Stimulated activated CD8-positive, alpha-beta memory T cell treated with anti-CD3 and anti-CD28 coated beads, Interleukin-4, amount 100 ng/mL, for 24 hours (primary cell): Measurements from ENCODE around the gene UTP4.
"Not testable (repeated sequence)": the region's sequence is repeated elsewhere in the genome, so short reads cannot be mapped to it uniquely, and the experiment has no call there.

Experiments
- DNase-seq: peaks from one replicate; pipeline ENCODE4 v3.0.0-alpha.2; 2020; ENCODE audit warnings: low read depth

UTP4 gene

DNA sequence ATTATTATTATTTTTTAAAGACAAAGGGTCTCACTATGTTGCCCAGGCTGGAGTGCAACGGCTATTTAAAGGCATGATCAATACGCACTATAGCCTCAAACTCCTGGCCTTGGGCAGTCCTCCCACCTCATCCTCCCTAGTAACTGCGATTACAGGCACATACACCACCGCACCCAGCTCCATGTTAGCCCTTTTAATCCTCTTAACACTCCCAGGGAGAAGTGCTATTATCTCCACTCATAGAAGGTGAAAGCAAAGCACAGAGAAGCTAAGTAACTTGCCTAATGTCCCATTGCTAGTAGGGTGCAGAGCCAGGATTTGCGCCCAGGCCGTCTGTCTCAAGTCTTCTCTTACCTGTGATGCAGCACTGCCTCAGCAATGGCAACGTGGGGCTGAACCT, 22.0 kb upstream of the UTP4 start:
- DNase-seq = no peak

DNA sequence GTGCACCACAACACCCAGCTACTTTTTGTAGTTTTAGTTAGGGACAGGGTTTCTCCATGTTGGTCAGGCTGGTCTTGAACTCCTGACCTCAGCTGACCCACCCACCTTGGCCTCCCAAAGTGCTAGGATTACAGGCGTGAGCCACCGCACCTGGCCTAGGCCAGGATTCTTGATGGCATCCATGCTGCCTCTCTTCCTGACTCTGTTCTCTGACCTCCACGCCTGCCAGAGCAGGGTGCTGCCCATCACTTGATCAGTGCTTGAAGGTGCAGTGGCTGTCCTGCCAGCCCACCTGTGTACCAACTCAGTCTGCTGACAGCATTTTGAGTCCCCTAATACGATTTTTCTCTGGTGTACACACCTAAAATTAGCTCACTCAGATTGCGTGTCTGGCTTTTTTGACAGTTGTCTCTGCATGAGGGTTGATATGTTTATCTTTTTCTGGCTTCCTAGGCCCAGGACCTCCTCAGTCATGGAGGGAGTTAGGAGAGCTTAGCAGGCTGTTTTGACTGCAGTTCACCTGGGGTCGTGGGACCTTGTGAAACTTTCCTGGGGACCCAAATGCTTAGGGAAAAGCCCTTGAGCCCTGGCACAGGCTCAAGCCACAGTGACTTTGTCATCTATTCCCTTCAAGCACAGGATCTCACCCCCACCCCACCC, 21.1 kb upstream of the UTP4 start:
- DNase-seq = no peak

DNA sequence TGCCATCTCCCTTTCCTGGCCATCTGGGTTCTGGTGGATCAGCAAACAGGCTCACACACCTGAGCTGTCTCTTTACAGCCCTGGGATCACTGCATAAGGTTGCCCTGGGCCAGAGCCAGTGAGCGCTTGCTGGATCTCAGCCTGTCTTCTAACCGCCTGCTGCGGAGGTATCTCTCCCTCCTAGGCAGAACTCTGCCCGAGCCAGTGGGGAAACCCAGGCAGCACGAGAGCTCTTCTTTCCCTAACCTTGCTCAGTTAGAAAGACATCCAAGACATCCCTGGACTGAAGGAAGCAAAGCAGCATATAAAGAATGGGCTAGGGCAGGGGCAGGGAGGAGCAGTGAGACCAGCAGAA, 20.6 kb upstream of the UTP4 start:
- DNase-seq = no peak

DNA sequence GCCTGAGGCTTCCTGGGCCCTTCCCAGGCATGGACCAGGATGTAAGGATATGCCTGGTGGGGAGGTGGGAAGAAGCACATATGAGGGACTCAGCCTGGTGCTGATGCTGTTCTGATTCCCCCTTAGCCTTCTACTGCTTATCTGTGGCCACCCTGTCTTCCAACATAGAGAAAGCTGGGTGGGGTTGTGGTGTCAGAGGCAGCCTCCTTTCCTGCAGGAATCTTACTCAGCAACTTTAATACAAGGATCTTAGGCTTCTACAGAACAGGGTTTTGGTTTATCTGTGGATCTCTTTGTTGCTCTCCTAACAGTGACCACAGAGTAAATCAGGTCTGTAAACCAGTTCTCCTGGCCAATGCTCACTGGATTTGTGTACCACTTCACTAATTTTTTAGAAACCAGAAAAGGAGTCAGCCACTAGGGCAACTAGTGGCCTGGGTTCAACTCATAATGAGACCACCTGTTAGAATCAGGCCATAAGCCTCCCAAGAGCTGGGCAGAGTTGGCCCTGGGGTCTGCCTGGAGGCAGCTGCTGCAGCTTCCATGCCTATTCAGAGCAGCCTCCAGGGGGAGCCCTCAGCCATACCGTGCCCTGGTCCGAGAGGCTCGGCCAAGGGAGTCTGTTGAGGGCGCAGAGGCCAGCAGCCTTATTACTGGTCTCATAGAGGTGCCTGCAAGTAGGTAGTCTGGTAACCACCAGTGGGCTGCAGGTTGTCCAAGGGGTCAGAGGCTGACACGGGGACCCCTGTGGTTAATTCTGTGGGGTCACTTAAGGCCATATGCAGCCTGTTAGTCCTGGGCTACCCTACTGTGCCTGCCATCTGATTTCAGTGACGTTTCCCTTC, 19.9 kb upstream of the UTP4 start:
- peak; percentile 43 for DNase-seq

DNA sequence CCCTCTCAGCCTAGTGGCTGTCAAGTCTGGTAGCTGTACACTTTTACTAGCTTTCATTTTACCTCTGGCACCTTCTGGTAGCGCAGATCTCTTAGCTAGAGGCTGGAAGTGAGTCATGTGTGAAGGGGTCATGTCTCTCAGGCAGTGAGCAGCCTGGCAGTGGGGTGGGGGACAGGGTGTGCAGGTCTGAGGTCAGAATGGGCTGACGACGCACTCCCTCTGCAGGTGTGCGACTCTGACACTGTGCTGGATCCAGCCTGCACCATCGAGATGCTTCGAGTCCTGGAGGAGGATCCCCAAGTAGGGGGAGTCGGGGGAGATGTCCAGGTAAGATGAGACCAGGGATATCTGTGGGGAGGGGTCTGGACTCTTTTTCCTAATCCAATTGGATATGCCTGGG, 19.2 kb upstream of the UTP4 start:
- DNase-seq = no peak

DNA sequence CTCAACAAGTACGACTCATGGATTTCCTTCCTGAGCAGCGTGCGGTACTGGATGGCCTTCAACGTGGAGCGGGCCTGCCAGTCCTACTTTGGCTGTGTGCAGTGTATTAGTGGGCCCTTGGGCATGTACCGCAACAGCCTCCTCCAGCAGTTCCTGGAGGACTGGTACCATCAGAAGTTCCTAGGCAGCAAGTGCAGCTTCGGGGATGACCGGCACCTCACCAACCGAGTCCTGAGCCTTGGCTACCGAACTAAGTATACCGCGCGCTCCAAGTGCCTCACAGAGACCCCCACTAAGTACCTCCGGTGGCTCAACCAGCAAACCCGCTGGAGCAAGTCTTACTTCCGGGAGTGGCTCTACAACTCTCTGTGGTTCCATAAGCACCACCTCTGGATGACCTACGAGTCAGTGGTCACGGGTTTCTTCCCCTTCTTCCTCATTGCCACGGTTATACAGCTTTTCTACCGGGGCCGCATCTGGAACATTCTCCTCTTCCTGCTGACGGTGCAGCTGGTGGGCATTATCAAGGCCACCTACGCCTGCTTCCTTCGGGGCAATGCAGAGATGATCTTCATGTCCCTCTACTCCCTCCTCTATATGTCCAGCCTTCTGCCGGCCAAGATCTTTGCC, 18.0 kb upstream of the UTP4 start:
- no peak for DNase-seq

DNA sequence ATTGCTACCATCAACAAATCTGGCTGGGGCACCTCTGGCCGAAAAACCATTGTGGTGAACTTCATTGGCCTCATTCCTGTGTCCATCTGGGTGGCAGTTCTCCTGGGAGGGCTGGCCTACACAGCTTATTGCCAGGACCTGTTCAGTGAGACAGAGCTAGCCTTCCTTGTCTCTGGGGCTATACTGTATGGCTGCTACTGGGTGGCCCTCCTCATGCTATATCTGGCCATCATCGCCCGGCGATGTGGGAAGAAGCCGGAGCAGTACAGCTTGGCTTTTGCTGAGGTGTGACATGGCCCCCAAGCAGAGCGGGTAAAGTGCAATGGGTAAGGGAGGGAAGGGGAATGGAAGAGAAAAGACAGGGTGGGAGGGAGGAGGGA, 17.5 kb upstream of the UTP4 start:
- no peak for DNase-seq

DNA sequence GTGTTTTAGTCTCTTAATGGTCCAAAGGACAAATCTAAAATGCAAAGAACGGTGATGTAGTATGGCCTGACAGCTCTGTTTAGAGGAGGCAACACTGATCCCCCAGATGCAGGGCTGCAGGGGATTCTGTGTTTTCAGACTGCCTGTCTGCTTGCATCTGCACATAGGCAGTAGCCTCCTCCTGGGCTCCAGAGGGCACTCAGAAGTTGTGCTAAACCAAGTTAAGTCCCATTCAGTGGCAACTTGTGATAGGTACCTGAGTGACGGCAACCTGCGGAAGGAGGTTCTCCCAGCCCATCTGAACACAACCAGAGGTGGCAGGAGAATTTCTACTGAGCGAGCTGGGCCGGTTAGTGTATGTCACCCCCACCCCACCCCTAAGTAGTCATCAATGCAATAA, 17.1 kb upstream of the UTP4 start:
- no peak for DNase-seq

DNA sequence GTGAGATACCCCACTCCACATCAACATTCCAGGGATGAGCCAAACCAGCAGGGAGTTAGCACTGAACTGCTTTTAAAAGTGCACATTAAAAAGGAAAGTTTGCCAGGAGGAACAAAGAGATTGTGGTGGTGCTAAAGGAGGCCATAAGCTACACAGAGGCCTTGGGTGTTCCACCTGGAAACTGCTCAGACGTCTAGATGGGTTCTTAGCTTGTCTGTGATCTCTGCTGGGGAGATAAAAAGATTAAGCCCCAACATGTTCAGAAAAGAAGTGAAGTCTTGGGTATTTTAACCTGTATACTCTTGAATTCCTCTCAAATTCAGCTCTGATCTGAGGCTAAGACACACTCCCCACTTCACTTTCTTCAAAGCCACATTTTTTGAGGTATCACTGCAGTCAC, 16.6 kb upstream of the UTP4 start:
- no peak for DNase-seq

DNA sequence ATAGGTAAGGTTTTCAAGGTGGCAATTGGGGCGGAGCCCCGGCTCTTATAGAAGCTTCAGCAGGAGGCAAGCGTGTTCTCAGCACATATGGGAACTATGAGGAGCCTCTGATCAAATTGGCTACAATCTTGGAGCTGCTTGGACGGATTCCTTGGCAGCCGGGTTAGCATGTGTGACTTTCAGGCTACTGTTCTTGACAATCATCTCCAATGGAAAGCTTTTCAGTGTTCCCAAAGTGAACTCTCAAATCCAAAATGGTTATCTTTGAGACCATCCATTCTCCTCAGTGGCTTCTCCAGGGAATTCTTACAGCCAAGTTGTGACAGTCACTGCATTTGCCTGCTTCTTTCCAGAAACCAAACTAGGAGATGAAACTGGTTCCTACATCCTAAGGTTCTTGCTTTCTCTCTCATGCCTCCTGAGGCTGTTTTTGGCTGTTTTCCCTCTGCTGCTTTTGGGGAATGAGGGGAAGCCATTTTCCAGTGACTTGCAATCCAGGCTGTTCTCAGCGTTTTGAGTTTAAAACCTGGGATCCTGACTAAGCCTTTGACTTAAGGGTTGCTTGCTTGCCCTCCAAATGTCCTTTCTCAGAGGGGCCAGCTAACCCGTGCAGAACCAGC, 16.1 kb upstream of the UTP4 start:
- DNase-seq = no peak

DNA sequence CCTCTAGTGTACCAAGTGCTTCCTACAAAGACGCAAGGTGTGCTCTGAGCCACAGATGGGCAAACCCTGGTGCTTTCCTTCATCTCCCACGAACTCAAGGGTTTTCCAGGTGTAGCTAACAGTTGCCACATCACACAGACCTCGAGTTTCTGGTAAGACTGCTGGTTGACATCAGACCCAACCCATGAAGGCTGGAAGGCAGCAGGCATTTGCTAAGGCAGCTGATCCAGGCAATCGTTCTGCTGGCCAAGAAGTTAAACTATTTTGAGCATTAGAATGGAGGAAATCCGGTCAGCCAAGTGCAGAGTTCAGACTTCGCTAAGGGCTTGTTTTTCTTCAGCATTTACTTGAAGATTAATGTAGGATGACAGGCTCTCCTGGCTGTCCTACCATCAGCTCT, 15.5 kb upstream of the UTP4 start:
- DNase-seq = no peak

DNA sequence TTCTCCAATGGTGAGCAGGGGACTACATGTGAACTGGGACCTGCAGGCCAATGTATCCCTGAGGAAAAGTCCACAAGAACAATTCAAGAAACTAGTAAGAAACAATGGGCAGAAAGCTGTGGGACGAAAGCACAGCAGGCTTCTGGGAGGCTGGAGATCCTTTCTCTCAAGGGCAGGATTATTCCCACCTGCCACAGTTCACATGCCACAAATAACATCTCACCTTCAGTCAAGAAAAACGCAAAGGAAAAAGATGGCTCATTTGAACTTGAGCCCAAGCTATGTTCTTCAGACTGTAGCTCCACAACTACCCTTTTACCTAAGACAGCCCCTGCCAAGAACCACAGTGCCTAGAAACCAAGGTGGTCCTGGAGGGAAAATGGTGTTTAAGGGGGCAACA, 14.0 kb upstream of the UTP4 start:
- no peak for DNase-seq

DNA sequence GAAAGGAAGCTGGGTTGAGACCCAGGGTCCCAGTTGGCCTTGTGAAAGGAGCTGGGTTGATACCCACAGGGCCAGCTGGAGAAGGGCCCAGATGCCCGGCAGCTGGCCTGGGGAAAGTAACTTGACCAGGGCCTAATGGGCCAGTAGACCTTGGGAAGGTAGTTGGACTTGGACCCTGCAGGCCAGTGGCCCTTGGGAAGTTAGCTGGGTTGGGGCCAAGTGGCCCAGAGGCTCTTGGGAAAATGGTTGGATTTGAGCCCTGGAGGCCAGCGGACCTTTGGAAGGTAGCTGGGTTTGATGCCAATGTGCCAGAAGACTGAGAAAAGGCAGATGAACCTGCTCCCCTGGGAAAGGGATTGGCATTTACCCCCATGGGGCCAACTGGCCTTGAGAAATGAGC, 13.5 kb upstream of the UTP4 start:
- no peak for DNase-seq

DNA sequence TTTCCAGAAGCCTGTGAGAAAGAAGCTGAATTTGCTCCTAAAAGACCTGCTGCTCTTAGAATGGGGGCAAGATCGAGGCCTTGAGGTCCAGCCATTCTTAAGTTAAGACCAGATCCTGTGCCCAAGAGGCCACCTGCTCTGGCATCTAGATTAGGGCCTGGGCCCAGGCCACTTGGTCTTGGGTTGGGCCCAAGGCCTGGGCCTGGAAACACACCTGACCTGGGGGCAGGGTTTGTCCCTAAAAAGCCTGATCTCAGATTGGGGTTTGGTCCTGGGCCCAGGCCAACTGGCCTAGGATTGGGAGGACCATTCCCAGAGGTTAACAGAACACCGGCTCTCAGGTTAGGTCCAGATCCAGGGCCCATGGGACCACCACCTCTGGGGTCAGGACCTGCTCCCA, 12.9 kb upstream of the UTP4 start:
- DNase-seq = no peak

DNA sequence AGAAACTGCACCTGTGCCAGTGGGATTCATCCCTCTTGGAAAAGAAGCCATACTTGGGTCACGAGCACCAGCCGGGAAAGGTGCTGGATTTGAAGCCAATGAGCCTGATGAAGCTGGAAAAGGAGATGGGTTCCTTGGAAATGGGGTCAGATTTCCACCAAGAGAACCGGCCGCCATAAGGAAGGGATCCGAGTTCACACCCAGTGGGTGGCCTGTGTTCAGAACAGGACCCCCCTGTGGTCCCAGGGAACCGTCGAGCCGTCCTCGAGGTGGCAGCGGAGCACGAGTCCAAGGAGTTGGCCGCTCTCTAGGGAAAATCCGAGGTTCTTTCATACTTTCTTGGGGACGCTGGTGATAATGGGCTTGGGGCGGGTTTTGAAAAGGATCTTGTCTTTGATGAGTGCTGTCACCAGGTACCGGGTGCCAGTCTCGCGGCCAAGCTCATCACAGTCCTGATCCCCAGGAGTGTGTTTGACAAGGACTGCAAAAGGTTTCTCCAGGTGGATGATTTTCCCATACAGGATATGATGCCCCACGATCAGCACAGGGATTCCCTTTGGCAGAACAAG, 12.3 kb upstream of the UTP4 start:
- DNase-seq = no peak

DNA sequence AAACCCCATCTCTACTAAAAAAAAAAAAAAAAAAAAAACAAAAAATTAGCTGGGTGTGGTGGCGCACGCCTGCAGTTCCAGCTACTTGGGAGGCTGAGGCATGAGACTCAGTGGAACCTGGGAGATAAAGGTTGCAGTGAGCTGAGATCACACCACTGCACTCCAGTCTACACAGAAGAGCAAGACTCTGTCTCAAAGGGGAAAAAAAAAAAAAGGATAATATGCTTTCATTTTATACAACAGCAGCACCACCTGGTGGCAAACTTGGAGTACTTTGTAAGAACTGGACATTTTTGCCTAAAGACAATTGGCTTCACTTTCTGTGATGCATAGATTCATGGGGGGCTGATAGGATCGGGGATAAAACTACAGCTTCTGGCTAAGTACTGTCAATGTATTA, 8.5 kb upstream of the UTP4 start:
- peak; percentile 38 for DNase-seq

DNA sequence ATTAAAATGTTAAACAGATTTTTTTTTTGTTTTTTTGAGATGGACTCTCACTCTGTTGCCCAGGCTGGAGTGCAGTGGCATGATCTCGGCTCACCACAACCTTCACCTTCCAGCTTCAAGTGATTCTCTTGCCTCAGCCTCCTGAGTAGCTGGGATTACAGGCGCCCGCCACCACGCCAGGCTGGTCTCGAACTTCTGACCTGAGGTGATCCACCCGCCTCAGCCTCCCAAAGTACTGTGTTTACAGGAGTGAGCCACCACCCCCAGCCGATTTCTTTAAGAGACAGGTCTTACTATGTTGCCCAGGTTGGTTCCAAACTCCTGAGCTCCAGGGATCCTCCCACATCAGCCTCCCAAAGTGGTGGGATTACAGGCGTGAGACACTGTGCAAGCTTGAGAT, 8.0 kb upstream of the UTP4 start:
- DNase-seq = not testable (repeated sequence)

DNA sequence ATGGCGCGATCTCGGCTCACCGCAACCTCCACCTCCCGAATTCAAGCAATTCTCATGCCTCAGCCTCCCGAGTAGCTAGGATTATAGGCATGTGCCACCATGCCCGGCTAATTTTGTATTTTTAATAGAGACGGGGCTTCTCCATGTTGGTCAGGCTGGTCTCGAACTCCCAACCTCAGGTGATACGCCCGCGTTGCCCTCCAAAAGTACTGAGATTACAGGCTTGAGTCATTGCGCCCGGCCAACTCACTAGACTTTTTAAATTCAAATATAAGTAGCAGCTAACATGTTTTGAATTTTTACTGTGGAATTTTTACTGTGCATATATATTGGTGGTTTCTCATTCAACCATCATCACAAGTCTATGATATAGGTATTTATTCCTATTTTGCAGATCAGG, 7.5 kb upstream of the UTP4 start:
- DNase-seq = not testable (repeated sequence)

DNA sequence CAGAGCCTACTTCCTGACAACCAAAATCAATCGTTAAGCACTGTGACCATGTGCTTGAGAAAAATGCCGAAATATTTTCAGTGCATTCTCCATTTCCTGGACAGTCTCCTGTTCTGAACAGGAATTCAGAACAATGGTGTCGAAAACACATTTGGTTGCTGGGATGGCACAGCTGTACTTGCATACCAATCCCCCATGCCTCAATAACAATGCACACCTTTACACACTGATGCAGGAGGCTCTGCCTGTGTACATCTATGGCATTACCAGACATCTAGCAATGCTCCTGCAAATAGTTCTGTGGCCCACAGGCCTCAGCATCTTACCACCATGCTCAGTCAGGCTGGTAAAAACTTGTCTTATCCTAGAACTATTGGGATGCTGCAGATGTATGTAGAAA, 6.2 kb upstream of the UTP4 start:
- DNase-seq = no peak

DNA sequence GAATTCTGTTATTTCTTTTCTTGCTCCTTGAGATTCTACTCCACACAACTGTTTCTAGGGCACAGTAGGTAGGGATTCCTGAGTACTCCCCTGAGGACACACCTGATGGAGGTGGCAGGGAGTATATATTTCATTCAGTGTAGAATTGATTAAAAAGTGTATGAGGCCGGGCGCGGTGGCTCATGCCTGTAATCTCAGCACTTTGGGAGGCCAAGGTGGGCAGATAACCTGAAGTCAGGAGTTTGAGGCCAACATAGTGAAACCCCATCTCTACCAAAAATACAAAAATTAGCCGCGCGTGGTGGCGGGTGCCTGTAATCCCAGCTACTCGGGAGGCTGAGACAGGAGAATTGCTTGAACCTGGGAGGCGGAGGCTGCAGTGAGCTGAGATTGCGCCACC, 5.6 kb upstream of the UTP4 start:
- not testable (repeated sequence) for DNase-seq

DNA sequence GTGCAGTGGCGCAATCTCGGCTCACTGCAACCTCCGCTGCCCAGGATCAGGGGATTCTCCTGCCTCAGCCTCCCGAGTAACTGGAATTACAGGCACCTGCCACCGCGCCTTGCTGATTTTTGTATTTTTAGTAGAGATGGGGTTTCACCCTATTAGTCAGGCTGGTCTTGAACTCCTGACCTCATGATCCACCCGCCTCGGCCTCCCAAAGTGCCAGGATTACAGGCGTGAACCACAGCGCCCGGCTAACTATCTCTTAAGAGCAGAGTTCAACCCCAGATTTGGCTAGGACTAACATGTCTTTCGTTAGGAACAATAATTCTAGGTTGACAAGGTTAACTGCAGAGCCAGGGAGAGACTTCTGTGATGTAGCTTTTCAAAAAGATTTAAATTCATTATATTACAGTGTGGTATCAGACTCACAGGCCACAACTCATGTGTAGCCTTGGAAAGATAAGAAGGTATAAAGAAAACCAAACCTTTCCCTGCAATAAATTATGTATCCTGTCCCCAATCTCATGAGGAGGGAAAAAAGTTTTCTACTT, 4.4 kb upstream of the UTP4 start:
- DNase-seq = no peak

DNA sequence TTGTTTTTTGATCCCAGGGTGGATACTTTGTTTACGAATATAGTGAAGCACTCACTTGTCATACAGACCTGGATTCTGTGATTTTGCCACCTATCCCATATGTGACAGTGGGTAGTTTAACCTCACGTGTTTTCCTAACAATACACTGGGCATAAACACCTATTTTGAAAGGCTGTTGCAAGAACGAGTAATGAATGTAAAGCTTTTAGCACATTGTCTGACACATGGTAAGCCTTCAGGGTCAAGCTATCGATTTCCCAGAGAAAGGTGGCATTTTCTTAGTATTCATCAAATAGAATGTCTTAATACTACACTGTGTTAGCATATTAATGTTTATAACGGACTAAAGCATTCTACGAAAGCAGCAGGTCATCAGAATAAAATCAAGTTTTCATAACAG, 2.0 kb upstream of the UTP4 start:
- DNase-seq = no peak
